SK-N-SH (cell line): ENCODE results near the gene MYBBP1A.

Experiments
- CHD2 ChIP-seq: fragments of 150-350 bp; IDR thresholded peaks from 2 replicates; pipeline ENCODE4 v1.6.1; 2018; ENCODE audit warnings: low read length; ENCODE audit not compliant: partially characterized antibody
- EP300 ChIP-seq, 2 experiments: IDR thresholded peaks; 2 replicates each; pipeline versions ENCODE4 v1.4.0 to v1.6.1; 2012; ENCODE audit warnings: borderline replicate concordance in 1 of 2, low read depth in 1 of 2, low read length in 1 of 2
- MXI1 ChIP-seq: IDR thresholded peaks from 2 replicates; pipeline ENCODE4 v1.6.1; 2012; ENCODE audit warnings: mild to moderate bottlenecking, low read depth, low read length, improper control_type of control experiment
- RAD21 ChIP-seq: IDR thresholded peaks from 2 replicates; pipeline ENCODE4 v1.6.1; 2012; ENCODE audit warnings: mild to moderate bottlenecking, low read length
- RCOR1 ChIP-seq: fragments of 150-350 bp; IDR thresholded peaks from 2 replicates; pipeline ENCODE4 v1.6.1; 2017; ENCODE audit warnings: antibody characterized with exemption, low read length
- YY1 ChIP-seq: IDR thresholded peaks from 2 replicates; pipeline ENCODE4 v1.4.0; 2012; ENCODE audit warnings: low read depth, mild to moderate bottlenecking
- TF ChIP-seq, protein P1 (sequence below): IDR thresholded peaks from 2 replicates; pipeline ENCODE4 v1.4.0; 2012; ENCODE audit warnings: low read depth
- TF ChIP-seq, protein P2 (sequence below): fragments of 200-600 bp; sonication (generic); IDR thresholded peaks from 2 replicates; pipeline ENCODE4 v1.6.1; 2017; ENCODE audit warnings: antibody characterized with exemption, mild to moderate bottlenecking, moderate library complexity
- TF ChIP-seq, protein P3 (sequence below): IDR thresholded peaks from 2 replicates; pipeline ENCODE4 v1.4.0; 2012; ENCODE audit warnings: low read depth, borderline replicate concordance

DNA sequence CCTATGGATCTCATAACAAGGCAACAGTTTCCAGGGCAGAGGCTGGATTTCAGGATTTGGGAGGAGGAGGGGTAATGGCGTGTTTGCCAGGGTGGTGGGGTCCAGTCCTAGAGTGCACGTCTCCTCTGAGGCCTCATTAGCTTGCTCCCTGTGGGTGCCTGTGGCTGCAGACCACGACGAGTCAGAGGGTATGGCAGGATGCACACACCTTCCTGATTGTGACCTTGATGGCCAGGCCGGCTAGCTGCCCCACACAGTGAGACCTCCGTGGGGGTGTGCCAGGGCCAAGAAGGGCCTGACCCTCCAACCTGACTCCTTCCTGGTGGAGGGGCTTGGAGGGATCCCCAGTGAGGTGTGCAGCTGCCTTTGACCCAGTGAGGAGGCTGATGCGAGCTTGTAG lies 25.1 kb upstream of the MYBBP1A start:
- TF ChIP-seq MXI1 = no peak
- TF ChIP-seq RCOR1 = no peak
- no peak for TF ChIP-seq RAD21
- TF ChIP-seq YY1 = no peak
- TF ChIP-seq, protein P1, sequence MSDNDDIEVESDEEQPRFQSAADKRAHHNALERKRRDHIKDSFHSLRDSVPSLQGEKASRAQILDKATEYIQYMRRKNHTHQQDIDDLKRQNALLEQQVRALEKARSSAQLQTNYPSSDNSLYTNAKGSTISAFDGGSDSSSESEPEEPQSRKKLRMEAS = no peak
- TF ChIP-seq, protein P2, sequence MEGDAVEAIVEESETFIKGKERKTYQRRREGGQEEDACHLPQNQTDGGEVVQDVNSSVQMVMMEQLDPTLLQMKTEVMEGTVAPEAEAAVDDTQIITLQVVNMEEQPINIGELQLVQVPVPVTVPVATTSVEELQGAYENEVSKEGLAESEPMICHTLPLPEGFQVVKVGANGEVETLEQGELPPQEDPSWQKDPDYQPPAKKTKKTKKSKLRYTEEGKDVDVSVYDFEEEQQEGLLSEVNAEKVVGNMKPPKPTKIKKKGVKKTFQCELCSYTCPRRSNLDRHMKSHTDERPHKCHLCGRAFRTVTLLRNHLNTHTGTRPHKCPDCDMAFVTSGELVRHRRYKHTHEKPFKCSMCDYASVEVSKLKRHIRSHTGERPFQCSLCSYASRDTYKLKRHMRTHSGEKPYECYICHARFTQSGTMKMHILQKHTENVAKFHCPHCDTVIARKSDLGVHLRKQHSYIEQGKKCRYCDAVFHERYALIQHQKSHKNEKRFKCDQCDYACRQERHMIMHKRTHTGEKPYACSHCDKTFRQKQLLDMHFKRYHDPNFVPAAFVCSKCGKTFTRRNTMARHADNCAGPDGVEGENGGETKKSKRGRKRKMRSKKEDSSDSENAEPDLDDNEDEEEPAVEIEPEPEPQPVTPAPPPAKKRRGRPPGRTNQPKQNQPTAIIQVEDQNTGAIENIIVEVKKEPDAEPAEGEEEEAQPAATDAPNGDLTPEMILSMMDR = no peak
- TF ChIP-seq, protein P3, sequence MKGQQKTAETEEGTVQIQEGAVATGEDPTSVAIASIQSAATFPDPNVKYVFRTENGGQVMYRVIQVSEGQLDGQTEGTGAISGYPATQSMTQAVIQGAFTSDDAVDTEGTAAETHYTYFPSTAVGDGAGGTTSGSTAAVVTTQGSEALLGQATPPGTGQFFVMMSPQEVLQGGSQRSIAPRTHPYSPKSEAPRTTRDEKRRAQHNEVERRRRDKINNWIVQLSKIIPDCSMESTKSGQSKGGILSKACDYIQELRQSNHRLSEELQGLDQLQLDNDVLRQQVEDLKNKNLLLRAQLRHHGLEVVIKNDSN = no peak
- TF ChIP-seq CHD2 = no peak
- TF ChIP-seq EP300 (IDR thresholded peaks at IDR 0.05; ENCODE audit: borderline replicate concordance in 1 of 2, low read depth in 1 of 2, low read length in 1 of 2) = no peak
